HG03097 (cell line): ENCODE data around the gene GLG1.

Source experiments
- ATAC-seq: cut with Tn5 transposase; IDR thresholded peaks from one replicate; pipeline ENCODE4 v1.9.1; 2021; ENCODE audit not compliant: unreplicated experiment, low FRiP score

The GLG1 gene

GRCh38 chr16:74611721-74612120, 4.8 kb upstream of the GLG1 start:
- ATAC-seq: no peak

- no peak for ATAC-seq
Measured at GRCh38 chr16:74608944-74609343, 2.0 kb upstream of the GLG1 start.

GRCh38 chr16:74608381-74608780, 1.5 kb upstream of the GLG1 start:
- no peak for ATAC-seq

GRCh38 chr16:74607962-74608356, 1.0 kb upstream of the GLG1 start:
- ATAC-seq: no peak

- peak; percentile 16 for ATAC-seq
Measured at GRCh38 chr16:74607310-74607961, 522 bp upstream of the GLG1 start.

- ATAC-seq: no peak
Measured at GRCh38 chr16:74605746-74606520, 981 bp downstream of the GLG1 start.

GRCh38 chr16:74605332-74605731, 1.6 kb downstream of the GLG1 start:
- ATAC-seq: no peak

- no peak for ATAC-seq
Measured at GRCh38 chr16:74603848-74604247, 3.1 kb downstream of the GLG1 start.

- peak; percentile 73 for ATAC-seq
Measured at GRCh38 chr16:74601126-74601871, 5.6 kb downstream of the GLG1 start.

GRCh38 chr16:74596586-74596985, 10.3 kb downstream of the GLG1 start:
- ATAC-seq: no peak

- ATAC-seq: no peak
Measured at GRCh38 chr16:74592847-74593246, 14.1 kb downstream of the GLG1 start.

GRCh38 chr16:74591876-74592650, 14.9 kb downstream of the GLG1 start:
- no peak for ATAC-seq

GRCh38 chr16:74586948-74587347, 20.0 kb downstream of the GLG1 start:
- no peak for ATAC-seq

- no peak for ATAC-seq
Measured at GRCh38 chr16:74585846-74586443, 21.0 kb downstream of the GLG1 start.

GRCh38 chr16:74583926-74584666, 22.8 kb downstream of the GLG1 start:
- ATAC-seq: no peak

GRCh38 chr16:74582970-74583369, 23.9 kb downstream of the GLG1 start:
- no peak for ATAC-seq

- ATAC-seq: no peak
Measured at GRCh38 chr16:74580833-74581232, 26.1 kb downstream of the GLG1 start.

GRCh38 chr16:74578838-74579237, 28.1 kb downstream of the GLG1 start:
- no peak for ATAC-seq

GRCh38 chr16:74578433-74578832, 28.5 kb downstream of the GLG1 start:
- no peak for ATAC-seq

- no peak for ATAC-seq
Measured at GRCh38 chr16:74577882-74578366, 29.0 kb downstream of the GLG1 start.
